AG09319 (cell line): ENCODE measurements around the gene UNKL.

ENCODE experiments used
- DNase-seq: peaks from one replicate; pipeline ENCODE4 v3.0.0-alpha.2; 2010; ENCODE audit warnings: low read depth; ENCODE audit errors: extremely low read depth
- TF ChIP-seq, protein P1 (sequence below): IDR thresholded peaks from 2 replicates; pipeline ENCODE4 v1.5.1; 2011; ENCODE audit warnings: low read depth, mild to moderate bottlenecking, inconsistent platforms, low read length, moderate library complexity

Gene UNKL

DNA sequence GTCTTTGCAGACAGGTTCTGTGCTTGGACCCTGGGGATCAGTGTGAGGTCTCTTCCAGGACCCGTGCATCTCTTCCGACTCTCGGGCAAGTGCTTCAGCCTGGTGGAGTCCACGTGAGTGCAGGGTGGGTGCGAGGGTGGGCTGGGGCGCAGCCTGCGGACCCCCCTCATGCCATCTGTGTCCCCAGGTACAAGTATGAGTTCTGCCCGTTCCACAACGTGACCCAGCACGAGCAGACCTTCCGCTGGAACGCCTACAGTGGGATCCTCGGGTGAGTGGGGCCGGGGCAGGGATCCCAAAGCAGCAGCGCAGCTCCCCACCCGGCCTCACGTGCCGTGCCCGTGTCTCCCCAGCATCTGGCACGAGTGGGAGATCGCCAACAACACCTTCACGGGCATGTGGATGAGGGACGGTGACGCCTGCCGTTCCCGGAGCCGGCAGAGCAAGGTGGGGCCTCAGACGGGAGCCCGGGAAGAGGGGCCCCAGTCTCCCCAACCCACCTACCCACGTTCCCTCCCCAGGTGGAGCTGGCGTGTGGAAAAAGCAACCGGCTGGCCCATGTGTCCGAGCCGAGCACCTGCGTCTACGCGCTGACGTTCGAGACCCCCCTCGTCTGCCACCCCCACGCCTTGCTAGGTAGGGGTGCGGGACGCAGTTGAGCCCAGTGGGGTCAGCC lies 52.7 kb downstream of the UNKL start:
- DNase-seq, result no peak
- TF ChIP-seq, protein P1, sequence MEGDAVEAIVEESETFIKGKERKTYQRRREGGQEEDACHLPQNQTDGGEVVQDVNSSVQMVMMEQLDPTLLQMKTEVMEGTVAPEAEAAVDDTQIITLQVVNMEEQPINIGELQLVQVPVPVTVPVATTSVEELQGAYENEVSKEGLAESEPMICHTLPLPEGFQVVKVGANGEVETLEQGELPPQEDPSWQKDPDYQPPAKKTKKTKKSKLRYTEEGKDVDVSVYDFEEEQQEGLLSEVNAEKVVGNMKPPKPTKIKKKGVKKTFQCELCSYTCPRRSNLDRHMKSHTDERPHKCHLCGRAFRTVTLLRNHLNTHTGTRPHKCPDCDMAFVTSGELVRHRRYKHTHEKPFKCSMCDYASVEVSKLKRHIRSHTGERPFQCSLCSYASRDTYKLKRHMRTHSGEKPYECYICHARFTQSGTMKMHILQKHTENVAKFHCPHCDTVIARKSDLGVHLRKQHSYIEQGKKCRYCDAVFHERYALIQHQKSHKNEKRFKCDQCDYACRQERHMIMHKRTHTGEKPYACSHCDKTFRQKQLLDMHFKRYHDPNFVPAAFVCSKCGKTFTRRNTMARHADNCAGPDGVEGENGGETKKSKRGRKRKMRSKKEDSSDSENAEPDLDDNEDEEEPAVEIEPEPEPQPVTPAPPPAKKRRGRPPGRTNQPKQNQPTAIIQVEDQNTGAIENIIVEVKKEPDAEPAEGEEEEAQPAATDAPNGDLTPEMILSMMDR, result no peak

DNA sequence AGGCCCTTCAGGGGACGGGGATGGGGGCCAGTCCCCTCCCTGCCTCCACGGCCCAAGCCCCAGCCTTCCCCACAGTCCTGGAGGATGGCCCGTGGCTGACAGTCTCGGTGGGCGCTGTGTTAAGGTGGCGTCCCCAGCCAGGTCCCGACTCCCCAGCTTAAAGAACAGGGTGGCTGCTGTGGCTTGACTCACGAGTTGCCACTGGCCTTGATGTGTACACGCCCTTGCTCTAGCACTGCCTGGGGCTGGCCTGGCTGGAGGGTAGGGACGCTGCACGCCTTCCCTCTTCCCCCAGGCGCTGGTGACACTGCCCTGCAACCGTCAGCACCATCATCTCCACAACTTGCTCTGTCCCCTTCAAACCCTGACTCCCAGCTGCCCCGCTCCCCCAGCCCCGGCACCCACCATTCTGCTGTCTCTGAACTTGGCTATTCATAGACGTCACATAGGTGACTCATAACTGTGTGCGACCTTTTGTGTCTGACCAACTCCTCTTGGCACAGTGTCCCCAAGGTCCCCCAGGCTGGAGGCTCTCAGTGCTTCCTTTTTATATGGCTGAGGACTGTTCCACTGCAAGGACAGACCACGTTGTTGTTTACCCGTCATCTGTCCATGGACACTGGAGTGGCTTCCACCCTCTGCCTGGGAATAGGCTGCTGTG lies 56.5 kb downstream of the UNKL start:
- TF ChIP-seq, protein P1, result no peak
- no peak for DNase-seq

DNA sequence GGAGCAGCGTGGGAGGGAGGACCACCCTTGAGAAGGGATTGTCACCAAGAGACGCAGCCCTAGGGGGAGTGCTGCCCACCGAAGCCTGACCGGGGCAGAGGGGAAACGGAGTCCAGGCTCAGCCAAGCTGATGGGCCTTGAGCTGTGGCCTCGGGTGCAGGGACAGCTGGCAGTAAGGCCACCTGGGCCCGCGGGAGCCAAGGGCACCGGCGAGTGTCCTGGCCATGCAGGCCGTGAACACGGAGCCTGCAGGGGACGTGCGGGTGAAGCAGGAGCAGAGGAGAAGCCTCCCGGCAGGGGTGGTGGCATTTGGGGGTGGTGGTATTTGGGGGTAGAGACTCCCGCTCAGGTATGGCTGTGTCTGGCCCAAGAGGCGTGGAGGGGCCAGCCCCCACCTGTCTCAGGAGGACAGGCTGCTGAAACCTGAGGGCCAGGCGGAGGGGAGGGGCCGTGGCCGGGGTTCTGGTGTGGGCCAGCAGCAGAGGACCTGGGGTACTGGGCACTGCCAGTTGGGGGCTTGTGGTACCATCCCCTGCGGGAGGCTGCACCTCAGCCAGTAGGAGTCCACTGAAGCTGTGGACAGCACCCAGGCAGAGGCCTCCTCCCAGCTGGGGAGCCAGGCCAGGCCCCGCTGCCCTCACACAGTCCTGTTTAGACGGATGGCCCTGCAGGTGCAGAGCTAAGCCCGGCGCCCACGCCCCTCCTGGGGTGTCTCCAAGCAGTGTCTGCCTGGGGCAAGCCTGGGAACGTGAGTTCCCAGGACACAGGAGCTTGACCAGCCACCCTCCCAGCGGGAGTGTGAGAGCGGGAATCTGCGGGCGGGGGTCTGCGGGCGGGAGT lies 58.2 kb downstream of the UNKL start:
- TF ChIP-seq, protein P1, result no peak
- no peak for DNase-seq

DNA sequence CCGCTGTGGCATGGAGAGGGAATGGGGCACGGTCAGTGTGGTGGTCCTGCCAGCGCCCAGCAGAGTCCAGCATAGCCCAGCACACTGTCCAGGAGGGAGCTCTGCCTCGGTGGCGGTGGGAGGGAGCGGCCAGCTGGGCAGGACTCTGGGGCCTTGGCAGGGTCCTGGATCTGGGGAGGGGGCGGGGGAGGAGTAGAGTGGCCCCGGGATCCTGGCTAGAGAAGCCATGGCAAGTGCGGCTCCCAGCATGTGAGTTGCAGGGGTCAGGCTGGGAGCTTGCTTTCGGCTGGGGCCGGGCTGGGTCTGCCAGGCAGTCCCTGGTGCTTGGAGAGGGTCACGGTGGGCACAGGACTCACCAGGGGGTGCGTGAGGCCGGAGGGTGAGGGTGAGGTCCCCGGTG lies 58.9 kb downstream of the UNKL start:
- TF ChIP-seq, protein P1, result no peak
- DNase-seq, result no peak

DNA sequence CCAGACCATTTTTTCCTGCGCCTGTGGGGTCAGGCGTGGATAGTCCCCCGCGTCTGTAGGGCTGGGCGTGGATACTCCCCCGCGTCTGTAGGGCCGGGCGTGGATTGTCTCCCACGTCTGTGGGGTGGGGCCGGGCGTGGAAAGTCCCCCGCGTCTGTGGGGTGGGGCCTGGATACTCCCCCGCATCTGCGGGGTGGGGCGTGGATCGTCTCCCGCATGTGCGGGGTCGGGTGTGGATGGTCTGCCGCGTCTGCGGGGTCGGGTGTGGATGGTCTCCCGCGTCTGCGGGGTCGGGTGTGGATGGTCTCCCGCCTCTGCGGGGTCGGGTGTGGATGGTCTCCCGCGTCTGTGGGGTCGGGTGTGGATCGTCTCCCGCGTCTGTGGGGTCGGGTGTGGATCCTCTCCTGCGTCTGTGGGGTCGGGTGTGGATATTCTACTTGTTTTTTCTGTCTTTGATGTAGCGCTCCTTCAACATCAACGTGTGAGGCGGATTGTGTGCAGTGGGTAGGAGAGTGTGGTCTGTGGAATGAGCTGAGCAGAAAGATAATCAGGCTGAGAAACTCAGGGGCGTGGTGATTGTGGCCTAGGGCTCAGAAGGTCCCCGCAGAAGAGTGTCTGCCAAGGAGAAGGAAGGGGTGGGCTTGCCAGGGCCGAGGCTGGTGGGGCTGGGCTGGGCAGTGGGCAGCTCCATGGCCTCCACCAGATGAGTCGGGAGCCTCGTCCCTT lies 59.5 kb downstream of the UNKL start:
- no peak for DNase-seq
- TF ChIP-seq, protein P1, result no peak

DNA sequence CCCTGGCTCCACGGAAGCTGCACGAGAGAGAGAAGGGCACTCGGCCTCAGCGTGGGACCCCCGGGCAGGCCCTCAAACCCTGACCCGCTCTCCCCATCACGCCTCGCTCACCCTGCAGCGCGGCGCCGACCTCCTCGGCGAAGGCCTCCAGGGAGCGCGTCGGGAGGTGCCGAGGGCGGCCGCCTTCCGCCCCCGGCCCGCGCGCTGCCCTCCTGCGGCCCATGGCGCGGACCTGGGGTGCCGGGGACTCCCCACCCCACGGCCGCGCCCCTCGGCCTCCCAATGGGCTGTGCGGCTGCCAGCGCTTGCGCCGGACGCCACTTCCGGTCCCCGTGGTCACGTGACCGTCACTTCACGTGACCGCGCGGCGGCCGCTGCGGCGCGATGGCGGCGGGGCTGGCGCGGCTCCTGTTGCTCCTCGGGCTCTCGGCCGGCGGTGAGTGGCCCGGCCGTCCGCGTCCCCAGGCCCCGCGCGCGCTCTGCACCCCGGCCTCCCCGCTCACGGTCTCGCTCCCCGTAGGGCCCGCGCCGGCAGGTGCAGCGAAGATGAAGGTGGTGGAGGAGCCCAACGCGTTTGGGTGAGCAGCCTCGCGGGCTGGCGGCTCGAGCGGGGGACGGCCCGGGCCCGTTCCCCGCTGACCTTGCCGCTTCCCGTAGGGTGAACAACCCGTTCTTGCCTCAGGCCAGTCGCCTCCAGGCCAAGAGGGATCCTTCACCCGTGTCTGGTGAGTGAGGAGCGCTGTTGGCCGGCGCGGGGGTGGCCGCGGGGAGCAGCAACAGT lies 62.7 kb downstream of the UNKL start, which contains the start of the genes GNPTG and TSR3:
Gene GNPTG (plus strand): TSS at position 350 of the 781 bp plus-strand sequence. CDS start 35 bp downstream, at position 385.
Gene TSR3 (minus strand): TSS at position 297 of the 781 bp plus-strand sequence. CDS start 74 bp downstream, at position 223.
- TF ChIP-seq, protein P1, result no peak
- peak; percentile 85 for DNase-seq
